Measurements from ENCODE around the gene ANKLE2. TPM values are rescaled to one million over a fixed set of nuclear protein-coding genes. Genes with fewer than 3 reads are reported as not detected.
"Not testable (repeated sequence)": the region's sequence is repeated elsewhere in the genome, so short reads cannot be mapped to it uniquely, and the experiment has no call there.

The ANKLE2 gene
- polyA plus RNA-seq, 3 donors: 60.6 to 79.2 (median 79.0) TPM

GRCh38 chr12:132783917-132784531, 22.4 kb upstream of the ANKLE2 start:
- DNase-seq: no peak

DNA sequence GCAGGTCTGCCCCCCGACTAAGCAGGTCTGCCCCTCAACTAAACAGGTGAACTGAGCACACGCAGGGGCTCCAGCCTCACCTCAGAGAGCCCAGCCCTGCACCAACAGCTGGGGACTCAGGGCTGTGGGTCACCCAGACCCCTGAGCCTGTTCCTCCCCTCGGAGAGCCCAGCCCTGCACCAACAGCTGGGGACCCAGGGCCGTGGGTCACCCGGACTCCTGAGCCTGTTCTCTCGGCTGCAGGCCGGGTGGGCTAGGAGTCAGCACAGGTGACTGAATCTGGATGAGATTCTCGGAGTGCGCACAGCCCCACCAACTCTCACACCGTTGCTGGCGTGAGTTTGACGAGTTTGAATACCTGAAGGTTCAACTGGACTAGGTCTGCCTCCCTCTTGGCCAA, 20.3 kb upstream of the ANKLE2 start:
- no peak for DNase-seq

- DNase-seq: no peak
These were observed 18.2 kb upstream of the ANKLE2 start for GRCh38 chr12:132779781-132780353.

DNA sequence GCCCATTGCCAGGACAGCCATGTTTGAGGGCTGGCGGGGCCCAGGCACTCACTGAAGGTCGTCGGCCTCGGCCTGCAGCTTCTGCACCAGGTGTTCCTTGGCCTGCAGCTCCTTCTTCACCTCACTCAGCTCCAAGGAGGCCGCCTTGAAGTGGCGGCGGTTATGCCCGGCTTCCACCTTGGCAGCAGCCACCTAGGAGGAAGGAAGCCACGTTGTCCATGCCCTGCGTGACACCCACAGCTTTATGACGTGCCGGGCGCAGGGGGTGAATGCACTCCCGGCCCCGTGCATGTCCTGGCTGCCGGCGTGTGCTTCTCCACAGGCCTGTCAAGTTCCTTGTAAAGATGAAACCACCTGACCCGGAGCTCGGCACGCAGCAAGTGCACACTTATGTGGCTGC, 16.0 kb upstream of the ANKLE2 start:
- DNase-seq: no peak

GRCh38 chr12:132776816-132777568, 15.4 kb upstream of the ANKLE2 start:
- no peak for DNase-seq

DNA sequence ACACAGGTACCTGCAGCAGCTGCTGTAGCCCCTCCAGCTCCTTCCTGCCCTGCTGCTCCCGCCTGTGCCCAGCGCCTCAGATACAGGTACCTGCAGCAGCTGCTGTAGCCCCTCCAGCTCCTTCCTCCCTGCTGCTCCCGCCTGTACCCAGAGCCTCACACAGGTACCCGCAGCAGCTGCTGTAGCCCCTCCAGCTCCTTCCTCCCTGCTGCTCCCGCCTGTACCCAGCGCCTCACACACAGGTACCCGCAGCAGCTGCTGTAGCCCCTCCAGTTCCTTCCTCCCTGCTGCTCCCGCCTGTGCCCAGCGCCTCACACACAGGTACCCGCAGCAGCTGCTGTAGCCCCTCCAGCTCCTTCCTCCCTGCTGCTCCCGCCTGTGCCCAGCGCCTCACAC, 14.6 kb upstream of the ANKLE2 start:
- DNase-seq: not testable (repeated sequence)

DNA sequence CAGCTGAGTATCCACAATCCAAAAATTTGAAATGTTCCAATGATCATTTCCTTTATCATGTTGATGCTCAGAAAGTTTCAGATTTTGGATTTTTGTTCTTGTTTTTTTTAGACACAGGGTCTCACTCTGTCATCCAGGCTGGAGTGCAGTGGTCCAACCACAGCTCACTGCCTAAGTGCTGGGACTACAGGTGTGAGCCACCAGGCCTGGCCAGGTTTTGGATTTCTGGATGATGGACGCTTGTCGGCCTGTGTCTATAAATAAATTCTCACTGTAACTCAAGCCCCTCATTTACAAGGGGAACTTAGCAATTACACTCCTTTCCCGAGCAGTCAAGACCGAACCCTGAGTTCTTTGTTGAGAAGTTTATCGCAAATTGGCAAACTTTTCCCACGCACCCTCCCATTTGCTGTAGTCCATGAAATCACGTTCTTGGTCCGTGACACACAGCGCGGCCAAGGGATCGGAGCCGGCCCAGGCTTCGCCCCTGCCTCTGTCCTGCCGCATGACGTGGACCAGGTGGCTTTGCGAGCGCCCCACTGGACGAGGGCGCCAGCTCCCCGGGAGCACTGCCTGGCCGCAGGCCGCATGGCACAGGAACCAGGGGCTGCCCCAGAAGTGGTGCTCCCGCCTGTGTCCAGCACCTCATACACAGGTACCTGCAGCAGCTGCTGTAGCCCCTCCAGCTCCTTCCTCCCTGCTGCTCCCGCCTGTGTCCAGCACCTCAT, 14.0 kb upstream of the ANKLE2 start:
- no peak for DNase-seq

- DNase-seq: no peak
These were observed 13.1 kb upstream of the ANKLE2 start for GRCh38 chr12:132774646-132775275.

DNA sequence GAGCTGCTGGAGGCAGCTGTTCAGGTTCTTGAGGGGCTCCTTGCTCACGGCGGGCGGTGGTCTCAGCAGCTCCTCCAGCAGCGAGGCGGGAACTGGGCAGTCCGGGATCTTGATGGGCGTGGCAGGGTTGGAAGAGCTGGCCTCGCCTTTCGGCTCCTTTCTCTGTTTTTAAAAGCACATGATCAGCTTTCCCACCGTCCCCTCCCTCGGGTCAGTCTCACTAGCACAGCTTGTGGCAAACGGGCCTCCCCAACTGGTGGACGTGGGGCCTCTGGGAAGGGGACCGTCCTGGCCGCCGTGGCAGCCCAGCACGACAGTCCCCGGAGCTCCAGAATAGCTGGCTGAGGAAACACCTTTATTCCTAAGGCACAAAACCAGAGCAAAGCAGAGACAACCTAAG, 12.5 kb upstream of the ANKLE2 start:
- DNase-seq: no peak

- no peak for DNase-seq
These were observed 11.7 kb upstream of the ANKLE2 start for GRCh38 chr12:132773077-132773955.

GRCh38 chr12:132772606-132773005, 11.0 kb upstream of the ANKLE2 start:
- DNase-seq: peak; percentile 69

DNA sequence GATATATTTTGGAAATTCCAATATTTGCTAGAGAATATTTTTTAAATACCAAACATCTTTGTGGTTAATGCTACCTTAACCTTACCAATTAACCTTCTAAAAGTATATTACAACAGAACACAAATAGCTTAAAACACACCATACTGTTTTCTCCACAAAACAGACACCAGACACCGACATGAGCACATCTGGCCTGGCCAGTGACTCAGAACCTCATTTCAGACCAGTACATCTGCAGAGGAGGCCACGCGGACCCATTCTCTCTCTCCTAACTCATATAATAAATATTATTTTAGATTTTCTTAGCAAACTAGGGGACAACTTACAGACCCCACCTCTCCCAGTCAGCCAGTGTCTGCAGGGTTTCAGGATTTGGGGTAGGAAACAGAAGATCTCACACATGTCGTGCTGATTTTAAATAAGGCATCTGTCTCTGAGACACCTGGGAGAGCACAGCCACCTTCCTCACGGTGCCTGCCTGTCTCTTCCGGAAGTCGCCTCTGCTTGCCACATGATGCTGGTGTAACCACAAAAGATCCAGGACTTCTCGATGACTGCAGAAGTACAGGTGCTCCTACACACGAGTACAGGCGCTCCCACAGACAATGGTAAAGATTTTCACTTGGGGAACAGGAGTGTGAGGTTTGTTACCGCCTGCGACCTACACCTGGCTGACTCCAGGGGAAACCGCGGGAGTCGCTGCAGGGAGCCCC, 9.7 kb upstream of the ANKLE2 start:
- no peak for DNase-seq

DNA sequence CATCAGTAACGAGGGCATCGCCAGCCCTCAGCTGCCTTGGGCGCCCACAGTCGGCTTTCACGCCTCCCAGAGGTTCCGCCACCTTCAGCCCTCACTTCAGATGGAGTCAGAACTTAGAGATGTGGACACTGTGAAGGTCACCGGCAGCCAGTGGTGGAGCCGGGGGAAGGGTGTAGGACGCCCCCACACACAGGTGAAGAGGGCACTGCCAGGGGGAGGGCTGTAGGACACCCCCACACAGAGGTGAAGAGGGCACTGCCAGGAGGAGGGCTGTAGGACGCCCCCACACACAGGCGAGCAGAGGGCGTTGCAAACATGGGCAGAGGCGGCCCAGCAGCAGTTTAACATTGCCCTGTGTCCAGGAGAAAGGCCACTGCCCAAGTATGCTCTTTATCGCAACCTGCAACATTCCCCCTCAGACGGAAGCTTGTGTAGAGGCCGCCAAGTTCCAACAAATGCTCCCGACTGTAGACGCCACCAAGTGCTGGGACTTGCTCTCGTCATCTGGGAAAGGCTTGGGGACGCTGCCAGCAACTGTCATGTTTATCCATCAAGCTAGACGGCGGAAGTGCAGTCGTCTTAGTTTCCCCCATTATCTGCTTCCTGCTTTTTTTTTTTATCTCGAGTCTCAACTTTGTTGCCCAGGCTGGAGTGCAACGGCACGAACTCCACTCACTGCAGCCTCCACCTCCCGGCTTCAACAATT, 4.9 kb upstream of the ANKLE2 start:
- DNase-seq: no peak

DNA sequence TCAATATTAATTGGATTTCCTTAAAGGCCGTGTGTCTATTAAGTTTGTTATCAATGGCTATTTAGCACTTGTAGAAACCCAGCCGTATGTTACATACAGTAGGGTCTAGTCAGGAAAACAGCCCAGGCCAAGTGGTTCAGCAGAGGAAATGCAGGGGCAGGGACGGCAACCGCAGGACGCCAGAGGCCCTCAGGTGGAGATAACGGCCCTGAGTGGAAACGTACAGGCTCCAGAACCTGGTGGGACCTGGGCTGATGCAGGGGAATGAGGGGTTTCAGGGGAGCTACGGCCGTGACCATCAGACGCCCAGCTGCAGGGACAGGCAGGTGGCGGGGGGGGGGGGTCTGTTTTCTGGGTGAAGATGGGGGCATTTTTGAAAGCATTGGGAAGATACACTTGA, 3.7 kb upstream of the ANKLE2 start:
- DNase-seq: no peak

GRCh38 chr12:132764231-132764630, 2.6 kb upstream of the ANKLE2 start:
- DNase-seq: no peak

DNA sequence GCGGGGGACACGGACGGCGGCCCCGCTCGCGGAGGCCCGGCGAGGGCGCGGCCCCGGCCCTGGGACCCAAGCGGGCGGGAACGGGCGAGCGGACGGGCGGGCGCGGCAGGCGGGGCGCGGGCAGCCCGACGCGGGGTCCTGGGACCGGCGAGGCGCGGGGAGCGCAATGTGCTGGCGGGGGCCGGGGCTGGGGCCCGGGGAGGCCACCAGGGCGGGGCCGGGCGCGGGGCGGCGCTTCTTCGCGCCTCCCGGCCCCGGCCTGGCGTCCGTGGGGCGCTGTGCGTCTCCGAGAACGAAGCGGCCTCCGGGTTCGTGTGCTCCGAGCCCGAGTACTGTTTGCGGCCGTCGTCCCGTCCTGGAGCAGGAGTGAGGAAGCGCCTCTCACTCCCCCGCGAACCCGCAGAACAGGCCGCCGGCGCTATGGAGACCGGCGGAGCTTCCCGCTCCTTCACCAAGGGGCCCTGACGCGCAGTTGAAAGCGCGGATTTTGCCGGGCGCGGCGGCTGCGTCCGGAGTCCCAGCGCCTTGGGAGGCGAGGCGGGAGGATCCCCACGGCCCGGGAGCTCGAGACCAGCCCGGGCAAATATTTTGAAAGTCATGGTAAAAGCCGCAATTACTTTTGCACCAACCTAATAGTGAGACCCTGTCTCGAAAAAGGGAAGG, 420 bp upstream of the ANKLE2 start:
- DNase-seq: peak; percentile 90

GRCh38 chr12:132759359-132759758, 2.3 kb downstream of the ANKLE2 start:
- no peak for DNase-seq

DNA sequence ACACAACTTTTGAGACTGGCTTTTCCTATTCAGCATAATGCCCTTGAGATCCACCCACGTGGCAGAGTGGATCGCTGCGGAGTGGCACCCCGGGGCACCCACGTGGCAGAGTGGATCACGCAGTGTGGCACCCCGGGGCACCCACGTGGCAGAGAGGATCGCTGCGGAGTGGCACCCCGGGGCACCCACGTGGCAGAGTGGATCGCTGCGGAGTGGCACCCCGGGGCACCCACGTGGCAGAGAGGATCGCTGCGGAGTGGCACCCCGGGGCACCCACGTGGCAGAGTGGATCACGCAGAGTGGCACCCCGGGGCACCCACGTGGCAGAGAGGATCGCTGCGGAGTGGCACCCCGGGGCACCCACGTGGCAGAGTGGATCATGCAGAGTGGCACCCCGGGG, 2.8 kb downstream of the ANKLE2 start:
- not testable (repeated sequence) for DNase-seq
